Stimulated activated CD4-positive, alpha-beta T cell treated with anti-CD3 and anti-CD28 coated beads, TNF-alpha, amount 100 ng/mL, for 1 hour (primary cell): ENCODE measurements around the gene CCM2.

Experiments
- DNase-seq, 3 donors: peaks; one replicate each; pipeline ENCODE4 v3.0.0-alpha.2; 2020; ENCODE audit warnings: low read depth in 3 of 3, low spot score in 1 of 3

The CCM2 gene

DNA sequence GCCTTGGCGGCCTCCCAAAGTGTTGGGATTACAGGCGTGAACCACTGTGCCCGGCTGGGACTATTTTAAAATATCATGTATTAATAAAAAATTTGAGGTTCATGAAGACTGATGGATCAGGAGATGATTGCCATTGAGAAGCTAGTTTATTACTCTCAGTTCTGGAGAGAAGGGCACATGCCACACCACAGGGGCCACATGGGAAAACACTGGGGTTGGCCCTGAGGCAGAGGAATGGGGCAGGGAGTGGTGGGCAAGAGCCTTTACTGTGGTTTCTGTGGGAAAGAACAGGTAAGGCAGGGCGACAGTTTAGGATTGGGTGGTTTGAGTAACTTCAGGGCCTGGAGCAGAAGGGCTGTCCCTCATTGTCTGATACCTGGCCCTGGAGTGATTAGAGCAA, 118.3 kb downstream of the CCM2 start:
- DNase-seq: no peak

DNA sequence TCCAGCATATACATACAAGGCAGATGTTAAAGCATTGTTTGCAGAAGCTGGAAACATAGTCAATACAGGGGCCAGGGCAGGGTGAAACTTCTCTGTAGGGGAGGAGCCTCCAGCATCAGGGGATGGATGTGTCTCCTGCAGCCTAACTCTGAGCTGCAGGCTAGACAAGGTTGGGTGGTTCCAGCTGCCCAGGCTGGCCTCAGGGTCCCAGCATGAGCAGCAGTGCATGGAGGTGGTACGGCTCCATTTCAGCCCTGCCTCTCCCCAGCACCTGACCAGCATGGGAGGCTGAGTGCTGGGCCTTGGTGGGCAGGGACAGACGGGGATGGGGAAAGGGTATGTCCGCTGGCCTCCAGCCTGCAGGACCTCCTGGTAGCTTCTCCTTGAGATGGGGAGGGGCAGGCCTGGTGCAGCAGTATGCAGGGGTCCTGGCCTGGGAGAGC, 118.9 kb downstream of the CCM2 start:
- DNase-seq: no peak

DNA sequence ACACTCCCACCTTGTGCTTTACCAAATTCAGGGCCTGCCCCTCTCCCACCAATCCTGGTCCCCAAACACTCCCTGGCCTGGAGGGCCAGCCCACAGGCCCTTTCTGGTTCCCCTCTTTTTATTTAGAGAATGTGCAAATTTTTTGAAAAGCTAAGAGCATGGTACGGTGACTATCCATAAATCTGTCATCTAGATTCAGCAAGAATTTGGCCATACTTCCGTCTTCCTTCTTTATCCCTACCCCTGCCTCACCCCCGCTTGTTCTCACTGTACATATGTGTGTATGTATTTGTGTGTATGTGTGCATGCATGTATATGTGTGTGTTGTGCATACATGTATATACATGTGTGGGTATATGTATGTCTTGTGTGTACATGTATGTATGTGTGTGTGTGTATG, 119.5 kb downstream of the CCM2 start:
- DNase-seq: no peak

DNA sequence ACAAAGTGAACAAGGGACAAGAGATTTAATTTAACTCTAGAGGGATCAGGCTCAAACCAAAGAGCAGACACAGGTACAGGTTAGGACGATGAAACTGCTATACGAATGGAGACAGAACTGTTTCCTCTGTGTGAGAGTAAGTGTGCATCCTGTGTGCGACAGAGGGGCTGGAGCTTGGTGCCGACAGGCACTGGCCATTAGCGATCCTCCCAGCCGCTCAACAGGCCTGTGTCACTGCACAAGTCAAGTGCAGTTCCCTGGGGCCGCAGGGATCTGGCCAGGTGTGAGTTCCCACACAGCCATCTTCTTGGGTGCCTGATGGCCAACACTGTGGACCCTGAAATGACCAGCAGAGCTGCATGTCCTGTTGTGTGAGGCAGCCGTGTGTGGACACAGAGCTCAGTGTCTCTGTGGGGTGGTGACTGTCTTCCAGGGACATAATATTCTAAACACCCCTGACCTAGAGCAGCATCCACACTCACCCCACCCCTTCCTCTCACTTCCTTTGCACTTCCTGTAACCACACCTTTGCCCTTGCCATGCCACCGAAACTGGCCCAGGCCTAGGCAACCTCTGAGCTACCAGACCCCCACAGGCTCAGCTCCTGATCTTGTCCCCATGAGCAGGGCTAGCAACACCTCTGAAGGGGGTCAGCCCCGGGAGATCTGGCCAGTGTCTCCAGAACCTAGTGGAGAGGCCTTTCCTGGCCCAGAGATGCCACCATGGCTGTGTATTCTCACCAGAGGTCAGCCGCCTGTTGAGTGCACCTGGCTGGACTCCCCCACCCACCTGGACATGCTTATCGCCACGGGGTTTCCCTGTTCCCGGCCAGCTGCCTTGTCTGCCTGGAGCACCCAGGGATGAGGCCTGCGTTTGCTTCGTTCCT, 123.2 kb downstream of the CCM2 start:
- no peak for DNase-seq

DNA sequence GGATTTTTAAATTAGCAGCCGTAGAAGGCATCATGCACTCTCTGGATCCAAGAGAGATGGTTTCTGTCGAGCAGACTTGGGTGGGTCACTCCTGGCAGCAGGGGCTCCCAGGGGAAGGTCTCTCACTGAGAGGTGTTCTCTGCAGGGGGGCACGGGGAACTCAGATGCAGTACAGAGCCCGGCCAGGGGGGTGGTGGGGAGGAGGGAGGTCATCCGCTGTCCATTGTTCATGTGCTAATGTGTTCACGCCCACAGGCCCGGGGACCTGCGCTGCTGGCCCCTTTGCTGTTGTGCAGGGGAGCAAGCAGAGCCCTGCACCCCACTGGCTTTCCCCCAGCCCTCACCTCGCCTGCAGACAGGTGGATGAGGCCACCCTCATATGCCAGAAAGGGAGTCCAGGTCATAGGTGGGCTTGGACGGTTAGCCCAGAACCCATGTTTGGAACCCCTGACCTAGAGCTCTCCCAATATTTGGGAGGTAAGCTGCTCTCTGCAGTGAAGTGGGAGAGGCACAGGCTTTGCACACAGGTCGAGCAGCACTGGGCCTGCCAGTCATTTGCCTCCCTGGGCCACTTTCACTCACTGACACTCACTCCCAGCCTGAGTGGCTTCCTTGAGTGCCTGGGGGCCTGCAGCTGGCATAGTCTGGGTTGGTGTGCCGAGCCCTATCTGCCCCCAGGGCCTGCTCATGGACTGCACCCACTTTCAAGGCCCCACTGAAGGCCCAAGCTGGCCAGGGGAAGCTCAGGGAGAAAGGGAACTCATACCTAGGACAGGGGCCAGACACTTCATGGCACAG, 124.1 kb downstream of the CCM2 start:
- no peak for DNase-seq

DNA sequence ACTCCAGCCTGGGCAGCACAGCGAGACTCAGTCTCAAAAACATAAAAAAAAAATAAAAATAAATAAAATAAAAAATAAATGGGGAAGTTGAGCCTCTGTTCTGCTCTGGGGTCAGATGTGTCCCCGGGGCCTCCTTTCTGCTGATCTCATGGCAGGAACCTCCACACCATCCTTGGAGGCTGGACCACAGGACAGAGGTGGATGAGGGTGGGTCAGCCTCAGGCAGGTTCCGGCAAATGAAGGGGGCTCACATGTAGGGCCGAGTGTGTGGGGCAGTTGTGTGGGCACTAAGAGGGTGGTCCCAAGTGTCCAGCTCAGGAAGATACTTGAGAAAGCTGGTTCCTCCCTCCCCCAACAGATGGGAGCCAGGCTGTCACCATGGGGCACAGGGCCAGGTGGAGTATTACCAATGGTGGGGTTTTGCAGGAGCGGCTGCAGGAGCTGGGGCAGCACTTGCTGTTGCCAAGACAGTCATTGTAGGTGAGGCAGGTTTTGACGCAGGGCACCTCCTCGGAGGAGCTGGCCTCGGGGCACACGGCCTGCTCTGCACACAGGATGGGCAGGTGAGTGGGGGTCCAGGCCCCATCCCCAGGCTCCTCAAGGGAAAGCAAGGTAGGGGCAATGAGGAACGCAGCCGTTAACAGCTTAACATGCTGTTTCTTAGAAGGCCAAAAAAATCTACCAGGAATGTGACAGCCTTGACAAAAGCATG, 125.3 kb downstream of the CCM2 start:
- DNase-seq: no peak
